Stimulated activated CD4-positive, alpha-beta T cell treated with anti-CD3 and anti-CD28 coated beads, Interleukin-4, amount 100 ng/mL, for 24 hours (primary cell): Measurements from ENCODE around the gene MRI1.
"Not testable (repeated sequence)": the region's sequence is repeated elsewhere in the genome, so short reads cannot be mapped to it uniquely, and the experiment has no call there.

Experiments used
- DNase-seq: peaks from one replicate; pipeline ENCODE4 v3.0.0-alpha.2; 2020

MRI1 gene

GRCh38 chr19:13764101-13764807 is at the start of gene MRI1:
Gene MRI1 (plus strand): TSS chr19:13764522. CDS start chr19:13764589, 67 bp downstream.
- DNase-seq: peak; percentile 63

- no peak for DNase-seq
Measured at GRCh38 chr19:13717194-13717643, 47.1 kb upstream of the MRI1 start.

GRCh38 chr19:13718733-13719132 is 45.6 kb upstream of the MRI1 start:
- no peak for DNase-seq

GRCh38 chr19:13722146-13722545 is 42.2 kb upstream of the MRI1 start:
- DNase-seq: no peak

- DNase-seq: no peak
Measured at GRCh38 chr19:13723206-13723605, 41.1 kb upstream of the MRI1 start.

GRCh38 chr19:13726323-13726722 is 38.0 kb upstream of the MRI1 start:
- DNase-seq: no peak

GRCh38 chr19:13727798-13728197 is 36.5 kb upstream of the MRI1 start:
- DNase-seq: no peak

- DNase-seq: no peak
Measured at GRCh38 chr19:13729859-13730258, 34.5 kb upstream of the MRI1 start.

GRCh38 chr19:13731147-13731964 is 33.0 kb upstream of the MRI1 start:
- peak; percentile 94 for DNase-seq

GRCh38 chr19:13732337-13732736 is 32.0 kb upstream of the MRI1 start:
- no peak for DNase-seq

- no peak for DNase-seq
Measured at GRCh38 chr19:13734751-13735150, 29.6 kb upstream of the MRI1 start.

- no peak for DNase-seq
Measured at GRCh38 chr19:13738073-13738472, 26.2 kb upstream of the MRI1 start.

GRCh38 chr19:13741893-13742292 is 22.4 kb upstream of the MRI1 start:
- no peak for DNase-seq

GRCh38 chr19:13742756-13743155 is 21.6 kb upstream of the MRI1 start:
- DNase-seq: no peak

GRCh38 chr19:13744174-13744573 is 20.1 kb upstream of the MRI1 start:
- DNase-seq: no peak

- no peak for DNase-seq
Measured at GRCh38 chr19:13747098-13747453, 17.2 kb upstream of the MRI1 start.

GRCh38 chr19:13748169-13748828 is 16.0 kb upstream of the MRI1 start:
- DNase-seq: peak; percentile 6

GRCh38 chr19:13751436-13751835 is 12.9 kb upstream of the MRI1 start:
- DNase-seq: no peak

- not testable (repeated sequence) for DNase-seq
Measured at GRCh38 chr19:13753622-13754021, 10.7 kb upstream of the MRI1 start.

- DNase-seq: no peak
Measured at GRCh38 chr19:13756210-13756609, 8.1 kb upstream of the MRI1 start.

- no peak for DNase-seq
Measured at GRCh38 chr19:13757805-13758772, 6.2 kb upstream of the MRI1 start.

- DNase-seq: no peak
Measured at GRCh38 chr19:13758795-13759194, 5.5 kb upstream of the MRI1 start.

GRCh38 chr19:13761423-13761822 is 2.9 kb upstream of the MRI1 start:
- no peak for DNase-seq
